Erythroblast (primary cell): ENCODE data around the gene CACNA2D4.

ENCODE experiments used
- GATA1 ChIP-seq: IDR thresholded peaks from 2 replicates; pipeline ENCODE4 v1.6.1; 2011; ENCODE audit warnings: low read depth, mild to moderate bottlenecking, control low read depth, low read length, moderate library complexity
- POLR2A ChIP-seq: IDR thresholded peaks from 2 replicates; pipeline ENCODE4 v1.6.1; 2011; ENCODE audit warnings: mild to moderate bottlenecking, low read length

- TF ChIP-seq POLR2A = no peak
- no peak for TF ChIP-seq GATA1
These were observed 13.6 kb downstream of the CACNA2D4 start for GRCh38 chr12:1904875-1905274.
